Measurements from ENCODE around the gene DNMBP. TPM values are rescaled to one million over a fixed set of nuclear protein-coding genes. Genes with fewer than 3 reads are reported as not detected.

DNMBP gene
- polyA plus RNA-seq, 1 experiment = 16.3 TPM

DNA sequence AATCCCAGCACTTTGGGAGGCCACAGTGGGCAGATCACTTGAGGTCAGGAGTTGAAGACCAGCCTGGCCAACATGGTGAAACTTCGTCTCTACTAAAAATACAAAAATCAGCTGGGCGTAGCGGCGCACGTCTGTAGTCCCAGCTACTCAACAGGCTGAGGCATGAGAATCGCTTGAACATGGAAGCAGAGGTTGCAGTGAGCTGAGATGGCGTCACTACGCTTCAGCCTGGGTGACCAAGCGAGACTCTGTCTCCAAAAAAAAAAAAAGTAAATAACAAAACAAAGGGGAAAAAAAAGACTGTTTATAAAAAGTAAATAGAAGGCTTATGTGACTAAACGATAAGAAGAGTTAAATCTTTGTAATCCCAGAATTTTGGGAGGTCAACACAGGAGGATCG is 15.0 kb upstream of the DNMBP start:
- ChIA-PET CTCF (interaction anchor here (1.3 to 2.5 kb wide), 4 partner anchors 12 to 179 kb away, joined by 6 to 12 read pairs (median 7); partner anchors contain the start of gene DNMBP), POLR2A (no interaction called here)
- DNase-seq (ENCODE audit: low read depth) = no peak
- no peaks in the 10 kb centered on the region for H3K36me3 ChIP-seq (ENCODE audit: control insufficient read depth, insufficient read depth, low read length)
- H3K27me3 ChIP-seq (ENCODE audit: control insufficient read depth, insufficient read depth, low read length) = no peaks in the 10 kb centered on the region
- TF ChIP-seq, protein P1, sequence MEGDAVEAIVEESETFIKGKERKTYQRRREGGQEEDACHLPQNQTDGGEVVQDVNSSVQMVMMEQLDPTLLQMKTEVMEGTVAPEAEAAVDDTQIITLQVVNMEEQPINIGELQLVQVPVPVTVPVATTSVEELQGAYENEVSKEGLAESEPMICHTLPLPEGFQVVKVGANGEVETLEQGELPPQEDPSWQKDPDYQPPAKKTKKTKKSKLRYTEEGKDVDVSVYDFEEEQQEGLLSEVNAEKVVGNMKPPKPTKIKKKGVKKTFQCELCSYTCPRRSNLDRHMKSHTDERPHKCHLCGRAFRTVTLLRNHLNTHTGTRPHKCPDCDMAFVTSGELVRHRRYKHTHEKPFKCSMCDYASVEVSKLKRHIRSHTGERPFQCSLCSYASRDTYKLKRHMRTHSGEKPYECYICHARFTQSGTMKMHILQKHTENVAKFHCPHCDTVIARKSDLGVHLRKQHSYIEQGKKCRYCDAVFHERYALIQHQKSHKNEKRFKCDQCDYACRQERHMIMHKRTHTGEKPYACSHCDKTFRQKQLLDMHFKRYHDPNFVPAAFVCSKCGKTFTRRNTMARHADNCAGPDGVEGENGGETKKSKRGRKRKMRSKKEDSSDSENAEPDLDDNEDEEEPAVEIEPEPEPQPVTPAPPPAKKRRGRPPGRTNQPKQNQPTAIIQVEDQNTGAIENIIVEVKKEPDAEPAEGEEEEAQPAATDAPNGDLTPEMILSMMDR (IDR thresholded peaks at IDR 0.05; ENCODE audit: insufficient read depth, low read depth, low read length) = no peak
- H3K4me3 ChIP-seq (ENCODE audit: low read depth, low read length) = no peak overlapping the region

DNA sequence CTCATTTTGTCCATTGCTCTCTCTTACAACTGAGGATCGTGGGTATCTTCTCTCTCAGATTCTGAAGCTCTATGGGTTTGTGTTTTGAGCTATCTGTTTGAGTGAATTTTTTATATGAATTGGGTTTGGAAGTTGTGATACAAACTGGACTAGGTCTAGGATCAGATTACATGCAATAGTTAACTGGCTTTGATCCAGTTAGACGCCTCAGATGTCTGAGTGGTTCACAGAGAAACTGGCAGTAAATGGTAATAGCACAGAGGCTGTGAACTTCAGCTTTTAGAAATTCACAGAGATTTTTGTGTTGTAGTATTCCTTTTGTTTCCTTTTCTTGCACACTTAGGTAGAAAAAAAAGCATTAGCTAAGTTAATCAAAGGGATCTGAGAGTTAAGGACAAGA is 12.7 kb upstream of the DNMBP start:
- CTCF ChIA-PET = interaction anchor here (1.1 to 4.5 kb wide), 4 partner anchors 13 to 176 kb away, joined by 3 to 25 read pairs (median 6); partner anchors contain the start of gene DNMBP
- TF ChIP-seq, protein P1 (IDR thresholded peaks at IDR 0.05; ENCODE audit: insufficient read depth, low read depth, low read length) = no peak
- POLR2A ChIA-PET = no interaction called here
- no peak for DNase-seq (ENCODE audit: low read depth)
- Histone ChIP-seq H3K27me3 (ENCODE audit: control insufficient read depth, insufficient read depth, low read length) (no peaks in the 10 kb centered on the region), H3K36me3 (ENCODE audit: control insufficient read depth, insufficient read depth, low read length) (no peaks in the 10 kb centered on the region), H3K4me3 (ENCODE audit: low read depth, low read length) (no peak overlapping the region)

DNA sequence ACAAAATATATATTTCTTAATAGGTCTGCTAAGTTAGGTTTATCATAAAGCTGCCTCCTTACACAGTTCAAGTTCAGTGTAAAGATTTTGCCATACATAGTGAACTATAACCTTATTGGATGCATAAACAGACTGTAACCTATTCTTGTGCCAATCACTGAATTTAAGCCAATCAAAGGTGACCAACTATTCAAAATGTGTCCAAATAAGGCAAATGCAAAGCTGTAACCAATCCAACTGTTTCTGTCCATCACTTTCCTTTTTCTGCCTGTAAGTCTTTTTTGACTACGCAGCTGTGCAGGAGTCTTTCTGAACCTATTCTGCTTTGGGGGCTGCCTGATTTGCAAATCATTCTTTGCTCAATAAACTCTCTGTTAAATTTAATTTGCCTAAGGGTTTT is 11.6 kb upstream of the DNMBP start:
- ChIA-PET CTCF (interaction anchor here (4.5 kb wide), 1 partner anchor 12 kb away, joined by 25 read pairs; the partner anchor contains the start of gene DNMBP), POLR2A (no interaction called here)
- DNase-seq (ENCODE audit: low read depth) = no peak
- Histone ChIP-seq H3K27me3 (ENCODE audit: control insufficient read depth, insufficient read depth, low read length) (no peaks in the 10 kb centered on the region), H3K36me3 (ENCODE audit: control insufficient read depth, insufficient read depth, low read length) (no peaks in the 10 kb centered on the region), H3K4me3 (ENCODE audit: low read depth, low read length) (no peak overlapping the region)
- TF ChIP-seq, protein P1 (IDR thresholded peaks at IDR 0.05; ENCODE audit: insufficient read depth, low read depth, low read length) = no peak

DNA sequence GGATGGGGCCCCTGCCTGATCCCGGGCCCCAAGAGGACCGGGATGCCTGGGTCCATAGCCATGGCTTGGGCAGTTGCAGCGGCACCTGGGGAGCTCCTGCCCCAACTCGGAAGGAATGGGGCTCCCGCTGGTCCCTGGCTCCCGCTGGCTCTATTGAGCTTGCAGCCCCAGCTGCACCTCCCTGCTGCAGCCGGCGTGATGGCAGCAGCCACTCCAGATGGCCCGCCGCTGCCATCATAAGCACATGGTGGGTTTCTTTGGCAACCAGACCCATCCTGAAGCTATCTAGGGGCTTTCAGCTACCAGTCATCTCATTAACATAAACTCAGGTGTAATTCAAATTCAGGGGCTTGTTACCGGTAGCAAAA is 11.1 kb upstream of the DNMBP start:
- Histone ChIP-seq H3K27me3 (ENCODE audit: control insufficient read depth, insufficient read depth, low read length) (no peaks in the 10 kb centered on the region), H3K36me3 (ENCODE audit: control insufficient read depth, insufficient read depth, low read length) (no peaks in the 10 kb centered on the region), H3K4me3 (ENCODE audit: low read depth, low read length) (no peak overlapping the region)
- ChIA-PET POLR2A (no interaction called here), CTCF (interaction anchor here (4.5 kb wide), 1 partner anchor 12 kb away, joined by 25 read pairs; the partner anchor contains the start of gene DNMBP)
- TF ChIP-seq, protein P1 (IDR thresholded peaks at IDR 0.05; ENCODE audit: insufficient read depth, low read depth, low read length) = no peak
- no peak for DNase-seq (ENCODE audit: low read depth)

DNA sequence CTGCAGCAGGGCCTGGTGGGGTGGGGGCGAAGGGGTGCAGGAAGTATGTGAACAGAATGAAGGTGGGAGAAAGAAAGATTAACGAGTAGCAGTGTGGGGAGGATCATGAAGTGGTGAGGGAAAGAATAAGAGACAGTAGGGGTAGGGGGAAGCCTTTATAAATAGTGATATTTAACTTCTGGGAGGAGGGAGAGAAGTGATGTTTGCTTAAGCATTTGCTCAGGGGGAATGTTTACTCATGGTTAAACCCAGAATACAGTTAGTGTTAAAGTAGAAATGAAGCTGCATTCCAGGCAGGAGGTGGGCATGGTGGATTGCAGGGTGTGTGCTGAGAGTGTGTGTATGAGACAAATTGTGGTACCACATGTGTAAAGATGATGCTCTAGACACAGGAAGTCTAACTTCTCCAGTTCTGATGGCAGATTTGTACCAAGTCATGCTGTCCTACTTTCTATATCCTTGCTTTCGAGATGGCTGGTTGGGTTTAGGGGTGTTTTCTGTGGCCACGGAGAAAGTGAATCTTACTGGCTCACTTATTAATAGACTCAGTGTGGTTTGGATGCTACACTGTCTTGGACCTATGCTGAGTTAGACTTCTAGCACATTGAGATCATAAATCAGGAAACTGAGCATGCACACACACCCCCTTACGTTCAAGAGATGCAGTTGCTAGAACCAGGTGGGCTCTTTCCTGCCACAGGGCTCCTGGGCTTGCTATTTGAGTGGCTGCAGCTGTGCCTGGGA is 10.6 kb upstream of the DNMBP start:
- Histone ChIP-seq H3K4me3 (ENCODE audit: low read depth, low read length) (no peak overlapping the region), H3K27me3 (ENCODE audit: control insufficient read depth, insufficient read depth, low read length) (no peaks in the 10 kb centered on the region), H3K36me3 (ENCODE audit: control insufficient read depth, insufficient read depth, low read length) (no peaks in the 10 kb centered on the region)
- ChIA-PET POLR2A (no interaction called here), CTCF (interaction anchor here (4.5 kb wide), 1 partner anchor 11 kb away, joined by 25 read pairs; the partner anchor contains the start of gene DNMBP)
- TF ChIP-seq, protein P1 (IDR thresholded peaks at IDR 0.05; ENCODE audit: insufficient read depth, low read depth, low read length) = no peak
- DNase-seq (ENCODE audit: low read depth) = no peak

Measured in BJ (cell line).